ENCODE results near the gene ANKS1A. TPM values are rescaled to one million over a fixed set of nuclear protein-coding genes. Genes with fewer than 3 reads are reported as not detected.
A peak's percentile ranks its signal among the peaks of the same experiment; 100 is the strongest.

The ANKS1A gene
- total RNA-seq, 2 donors from 2014 or later, result 25.3 to 26.0 TPM

- Histone ChIP-seq H3K27me3 (no peaks in the 10 kb centered on the region), H3K27ac (peak overlapping the region; percentile 95), H3K4me1 (peaks cover 23% of the 10 kb centered on the region), H3K9ac (ENCODE audit: low read depth in 2 of 2, low read length in 2 of 2) (no peak overlapping the region), H3K4me3 (no peak overlapping the region), H3K36me3 (no peaks in the 10 kb centered on the region), H3K9me3 (no peaks in the 10 kb centered on the region)
- intact Hi-C loops (cut with DNase I), result no loop called here
- TF ChIP-seq CTCF (IDR thresholded peaks at IDR 0.05), result no peak
- no peak for DNase-seq
These were observed 161.8 kb downstream of the ANKS1A start for GRCh38 chr6:35050757-35051330.

GRCh38 chr6:35051396-35051795 is 162.3 kb downstream of the ANKS1A start:
- intact Hi-C loops (cut with DNase I), result no loop called here
- no peak overlapping the region for H3K27ac ChIP-seq
- H3K9me3 ChIP-seq, result no peaks in the 10 kb centered on the region

GRCh38 chr6:35051997-35052583 is 163.0 kb downstream of the ANKS1A start:
- intact Hi-C loops (cut with DNase I), result no loop called here
- DNase-seq, result no peak
- H3K27ac ChIP-seq, result no peak overlapping the region
- no peaks in the 10 kb centered on the region for H3K9me3 ChIP-seq
- H3K4me3 ChIP-seq, result no peak overlapping the region
- H3K36me3 ChIP-seq, result no peaks in the 10 kb centered on the region
- no peak overlapping the region for H3K9ac ChIP-seq (ENCODE audit: low read depth in 2 of 2, low read length in 2 of 2)
- no peaks in the 10 kb centered on the region for H3K27me3 ChIP-seq
- peaks cover 10% of the 10 kb centered on the region for H3K4me1 ChIP-seq
- no peak for TF ChIP-seq CTCF (IDR thresholded peaks at IDR 0.05)

More at GRCh38 chr6:35051396-35051795, 162.3 kb downstream of the ANKS1A start:
- Histone ChIP-seq H3K27me3 (no peaks in the 10 kb centered on the region), H3K36me3 (no peaks in the 10 kb centered on the region), H3K9ac (ENCODE audit: low read depth in 2 of 2, low read length in 2 of 2) (no peak overlapping the region), H3K4me3 (no peak overlapping the region), H3K4me1 (peaks cover 17% of the 10 kb centered on the region)
- TF ChIP-seq CTCF (IDR thresholded peaks at IDR 0.05), result no peak
- DNase-seq, result no peak

GRCh38 chr6:35052694-35053565 is 163.9 kb downstream of the ANKS1A start:
- Histone ChIP-seq H3K9ac (ENCODE audit: low read depth in 2 of 2, low read length in 2 of 2) (no peak overlapping the region), H3K9me3 (no peaks in the 10 kb centered on the region), H3K27ac (no peak overlapping the region), H3K4me3 (no peak overlapping the region), H3K27me3 (no peaks in the 10 kb centered on the region), H3K4me1 (peaks cover 3% of the 10 kb centered on the region), H3K36me3 (no peaks in the 10 kb centered on the region)
- no peak for TF ChIP-seq CTCF (IDR thresholded peaks at IDR 0.05)
- DNase-seq, result peak; percentile 35
- intact Hi-C loops (cut with DNase I), result no loop called here

- TF ChIP-seq CTCF (IDR thresholded peaks at IDR 0.05), result no peak
- no peaks in the 10 kb centered on the region for H3K9me3 ChIP-seq
- H3K27ac ChIP-seq, result no peak overlapping the region
- DNase-seq, result no peak
- H3K27me3 ChIP-seq, result no peaks in the 10 kb centered on the region
- no peaks in the 10 kb centered on the region for H3K36me3 ChIP-seq
- no peak overlapping the region for H3K9ac ChIP-seq (ENCODE audit: low read depth in 2 of 2, low read length in 2 of 2)
- no peaks in the 10 kb centered on the region for H3K4me1 ChIP-seq
- intact Hi-C loops (cut with DNase I), result no loop called here
- no peak overlapping the region for H3K4me3 ChIP-seq
These were observed 164.6 kb downstream of the ANKS1A start for GRCh38 chr6:35053701-35054100.

Measured in colonic mucosa (tissue), 4 donors.